GM21786 (cell line): Measurements from ENCODE around the gene C1R.
"Not testable (repeated sequence)": the region's sequence is repeated elsewhere in the genome, so short reads cannot be mapped to it uniquely, and the experiment has no call there.

Source experiments
- ATAC-seq: cut with Tn5 transposase; IDR thresholded peaks from one replicate; pipeline ENCODE4 v1.9.1; 2021; ENCODE audit not compliant: unreplicated experiment

Gene C1R

GRCh38 chr12:7121324-7121723 lies 29.1 kb upstream of the C1R start:
- ATAC-seq, result no peak

- ATAC-seq, result no peak
These were observed 27.9 kb upstream of the C1R start for GRCh38 chr12:7120166-7120565.

- ATAC-seq, result no peak
These were observed 26.6 kb upstream of the C1R start for GRCh38 chr12:7118881-7119280.

GRCh38 chr12:7117670-7118069 lies 25.4 kb upstream of the C1R start:
- ATAC-seq, result no peak

- no peak for ATAC-seq
These were observed 24.7 kb upstream of the C1R start for GRCh38 chr12:7116916-7117315.

GRCh38 chr12:7116196-7116595 lies 24.0 kb upstream of the C1R start:
- ATAC-seq, result no peak

- ATAC-seq, result no peak
These were observed 22.6 kb upstream of the C1R start for GRCh38 chr12:7114851-7115250.

GRCh38 chr12:7114008-7114407 lies 21.8 kb upstream of the C1R start:
- no peak for ATAC-seq

GRCh38 chr12:7113389-7113871 lies 21.2 kb upstream of the C1R start:
- ATAC-seq, result no peak

- no peak for ATAC-seq
These were observed 19.8 kb upstream of the C1R start for GRCh38 chr12:7112041-7112440.

- ATAC-seq, result no peak
These were observed 18.4 kb upstream of the C1R start for GRCh38 chr12:7110661-7111060.

GRCh38 chr12:7109572-7109920 lies 17.3 kb upstream of the C1R start:
- no peak for ATAC-seq

- ATAC-seq, result no peak
These were observed 16.7 kb upstream of the C1R start, which contains the start of gene C1RL for GRCh38 chr12:7108796-7109571. Gene C1RL (minus strand): TSS chr12:7109214. CDS start chr12:7109180, 34 bp downstream.

GRCh38 chr12:7108003-7108795 lies 16.0 kb upstream of the C1R start:
- ATAC-seq, result peak; percentile 89

GRCh38 chr12:7107636-7108002 lies 15.4 kb upstream of the C1R start:
- no peak for ATAC-seq

- ATAC-seq, result not testable (repeated sequence)
These were observed 14.9 kb upstream of the C1R start for GRCh38 chr12:7107181-7107580.

GRCh38 chr12:7106082-7106481 lies 13.8 kb upstream of the C1R start:
- ATAC-seq, result no peak

GRCh38 chr12:7103837-7104584 lies 11.8 kb upstream of the C1R start:
- no peak for ATAC-seq

- ATAC-seq, result no peak
These were observed 10.3 kb upstream of the C1R start for GRCh38 chr12:7102582-7102981.

GRCh38 chr12:7101694-7102131 lies 9.5 kb upstream of the C1R start:
- ATAC-seq, result no peak

GRCh38 chr12:7101047-7101693 lies 8.9 kb upstream of the C1R start:
- no peak for ATAC-seq
